WI38 (cell line): ENCODE results near the gene COL15A1.

ENCODE experiments used
- H3K4me3 ChIP-seq: 2 replicates; pipeline ENCODE4 v1.5.1; 2011; ENCODE audit warnings: low read depth, mild to moderate bottlenecking, control low read depth, low read length
- TF ChIP-seq, protein P1 (sequence below): IDR thresholded peaks from 2 replicates; pipeline ENCODE4 v1.5.1; 2012; ENCODE audit warnings: low read depth, mild to moderate bottlenecking, control low read depth, low read length

Gene COL15A1

DNA sequence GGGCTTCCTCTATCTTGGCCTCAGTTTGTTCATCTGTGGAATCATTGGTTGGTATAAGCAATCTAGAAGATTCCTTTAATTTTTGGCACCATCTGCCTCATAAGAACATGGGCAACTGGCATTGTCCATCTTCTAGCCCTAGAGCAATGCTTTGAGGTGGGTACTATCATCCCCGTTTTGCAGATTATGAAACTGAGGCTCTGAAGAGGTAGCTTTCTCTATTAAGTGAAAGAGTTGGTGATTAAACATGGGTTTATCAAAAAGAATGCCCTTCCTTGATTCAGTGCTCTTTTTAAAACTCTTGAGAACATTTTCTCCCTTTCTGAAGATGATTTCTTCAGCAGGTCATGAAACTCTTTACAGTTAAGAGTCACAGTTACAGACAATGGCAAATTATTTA lies 118.8 kb downstream of the COL15A1 start:
- no peak overlapping the region for H3K4me3 ChIP-seq
- TF ChIP-seq, protein P1, sequence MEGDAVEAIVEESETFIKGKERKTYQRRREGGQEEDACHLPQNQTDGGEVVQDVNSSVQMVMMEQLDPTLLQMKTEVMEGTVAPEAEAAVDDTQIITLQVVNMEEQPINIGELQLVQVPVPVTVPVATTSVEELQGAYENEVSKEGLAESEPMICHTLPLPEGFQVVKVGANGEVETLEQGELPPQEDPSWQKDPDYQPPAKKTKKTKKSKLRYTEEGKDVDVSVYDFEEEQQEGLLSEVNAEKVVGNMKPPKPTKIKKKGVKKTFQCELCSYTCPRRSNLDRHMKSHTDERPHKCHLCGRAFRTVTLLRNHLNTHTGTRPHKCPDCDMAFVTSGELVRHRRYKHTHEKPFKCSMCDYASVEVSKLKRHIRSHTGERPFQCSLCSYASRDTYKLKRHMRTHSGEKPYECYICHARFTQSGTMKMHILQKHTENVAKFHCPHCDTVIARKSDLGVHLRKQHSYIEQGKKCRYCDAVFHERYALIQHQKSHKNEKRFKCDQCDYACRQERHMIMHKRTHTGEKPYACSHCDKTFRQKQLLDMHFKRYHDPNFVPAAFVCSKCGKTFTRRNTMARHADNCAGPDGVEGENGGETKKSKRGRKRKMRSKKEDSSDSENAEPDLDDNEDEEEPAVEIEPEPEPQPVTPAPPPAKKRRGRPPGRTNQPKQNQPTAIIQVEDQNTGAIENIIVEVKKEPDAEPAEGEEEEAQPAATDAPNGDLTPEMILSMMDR, result no peak

- TF ChIP-seq, protein P1, result no peak
- H3K4me3 ChIP-seq, result no peak overlapping the region
Observed at GRCh38 chr9:99063522-99063921, 119.8 kb downstream of the COL15A1 start.

DNA sequence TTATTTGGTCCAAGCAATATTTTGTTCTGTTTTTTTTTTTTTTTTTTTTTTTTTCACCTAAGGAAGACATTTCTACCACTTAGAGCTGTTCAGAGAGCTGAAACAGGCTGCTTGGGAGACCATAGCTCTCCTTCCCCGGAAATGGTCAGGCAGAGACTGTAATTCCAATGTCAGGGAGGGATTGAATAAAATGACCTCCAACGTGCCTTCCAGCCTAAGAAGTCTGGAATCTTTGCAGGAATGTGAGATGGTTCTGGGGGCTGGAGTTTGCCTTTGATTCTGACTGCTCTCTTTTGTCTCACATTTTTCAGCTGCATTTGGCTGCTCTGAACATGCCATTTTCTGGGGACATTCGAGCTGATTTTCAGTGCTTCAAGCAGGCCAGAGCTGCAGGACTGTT lies 122.9 kb downstream of the COL15A1 start:
- H3K4me3 ChIP-seq, result no peak overlapping the region
- TF ChIP-seq, protein P1, result no peak

GRCh38 chr9:99069075-99069474 lies 125.4 kb downstream of the COL15A1 start:
- TF ChIP-seq, protein P1, result no peak
- H3K4me3 ChIP-seq, result no peak overlapping the region

- no peak overlapping the region for H3K4me3 ChIP-seq
- TF ChIP-seq, protein P1, result no peak
Observed at GRCh38 chr9:99069546-99069945, 125.8 kb downstream of the COL15A1 start.

DNA sequence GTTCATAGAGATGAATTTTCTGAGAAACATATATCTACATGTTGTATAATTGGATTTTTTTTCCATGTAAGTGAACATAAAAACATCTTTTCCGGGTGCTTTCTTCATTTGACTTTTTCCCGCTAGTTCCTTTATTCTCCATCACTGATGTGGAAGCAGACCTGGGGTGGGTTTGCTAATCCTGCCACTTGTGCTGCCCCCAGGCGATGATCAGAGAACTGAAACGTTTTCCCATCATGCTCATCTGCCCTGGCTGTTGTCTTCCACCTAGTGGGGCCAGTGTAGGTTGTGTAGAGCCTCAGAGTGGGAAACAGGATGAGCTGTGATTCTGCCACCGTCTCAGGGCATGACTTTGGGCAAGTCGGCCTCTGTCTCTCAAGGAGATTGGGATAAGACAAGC lies 127.0 kb downstream of the COL15A1 start:
- no peak overlapping the region for H3K4me3 ChIP-seq
- TF ChIP-seq, protein P1, result no peak

- H3K4me3 ChIP-seq, result no peak overlapping the region
- TF ChIP-seq, protein P1, result no peak
Observed at GRCh38 chr9:99071313-99072039, 127.8 kb downstream of the COL15A1 start.
